IgD-negative memory B cell (primary cell): ENCODE measurements around the gene BTBD18. TPM values are rescaled to one million over a fixed set of nuclear protein-coding genes. Genes with fewer than 3 reads are reported as not detected.
"Not testable (repeated sequence)": the region's sequence is repeated elsewhere in the genome, so short reads cannot be mapped to it uniquely, and the experiment has no call there.

Source experiments
- H3K27ac Mint-ChIP-seq, 3 donors: one replicate each; pipeline ENCODE4 v1.8.0; 2020 to 2022; ENCODE audit warnings: mild to moderate bottlenecking in 3 of 3, mixed read lengths in 3 of 3, moderate library complexity in 1 of 3
- H3K27me3 Mint-ChIP-seq: one replicate; pipeline ENCODE4 v1.8.0; 2021; ENCODE audit warnings: mixed read lengths
- H3K36me3 Mint-ChIP-seq: one replicate; pipeline ENCODE4 v1.8.0; 2020; ENCODE audit warnings: mild to moderate bottlenecking, mixed read lengths
- H3K4me1 Mint-ChIP-seq, 3 donors: one replicate each; pipeline ENCODE4 v1.8.0; 2020 to 2022; ENCODE audit warnings: mixed read lengths in 3 of 3, mild to moderate bottlenecking in 1 of 3
- H3K4me3 Mint-ChIP-seq, 4 donors: one replicate each; pipeline ENCODE4 v1.8.0; 2020 to 2022; ENCODE audit warnings: mild to moderate bottlenecking in 4 of 4, mixed read lengths in 4 of 4, moderate library complexity in 3 of 4
- H3K9me3 Mint-ChIP-seq, 3 donors: one replicate each; pipeline ENCODE4 v1.8.0; 2020 to 2021; ENCODE audit warnings: mixed read lengths in 3 of 3, mild to moderate bottlenecking in 1 of 3
- polyA plus RNA-seq: library from polyadenylated mRNA; unstranded; fragments of 300-500 nt; fragmentation: Illumina TruSeq; gene quantifications from one replicate; pipeline ENCODE4 v1.2.3, GENCODE V29; 2021

The BTBD18 gene
- polyA plus RNA-seq, 1 donor from 2014 or later, result 0.23 TPM

DNA sequence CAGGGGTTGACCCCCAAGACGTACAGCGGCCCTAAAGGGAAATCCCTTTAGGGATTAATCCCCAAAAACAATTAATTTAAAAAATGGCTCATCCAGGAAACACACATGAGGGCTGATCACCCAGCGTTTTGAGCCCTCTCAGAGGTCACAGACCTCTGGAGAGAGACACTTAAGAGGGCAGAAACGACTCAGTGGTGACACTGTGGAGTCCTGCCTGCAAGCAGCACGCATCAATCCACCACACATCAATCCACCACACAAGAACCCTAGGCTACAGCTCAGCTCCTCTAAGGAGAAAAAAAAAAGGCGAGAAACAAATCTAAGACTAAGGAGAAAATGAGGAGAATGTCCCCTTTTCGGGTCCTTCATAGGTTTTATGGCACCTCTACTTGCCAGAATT, 22.8 kb downstream of the BTBD18 start:
- Mint-ChIP-seq H3K36me3 (no peaks in the 10 kb centered on the region), H3K4me3 (peak overlapping the region in 2 of 4 donors; percentile 3 to 79), H3K27me3 (no peaks in the 10 kb centered on the region), H3K27ac (peak overlapping the region in 2 of 3 donors; percentile 33 to 75), H3K4me1 (peaks cover 12 to 15% (median 12%) of the 10 kb centered on the region in 3 donors), H3K9me3 (no peaks in the 10 kb centered on the region)

DNA sequence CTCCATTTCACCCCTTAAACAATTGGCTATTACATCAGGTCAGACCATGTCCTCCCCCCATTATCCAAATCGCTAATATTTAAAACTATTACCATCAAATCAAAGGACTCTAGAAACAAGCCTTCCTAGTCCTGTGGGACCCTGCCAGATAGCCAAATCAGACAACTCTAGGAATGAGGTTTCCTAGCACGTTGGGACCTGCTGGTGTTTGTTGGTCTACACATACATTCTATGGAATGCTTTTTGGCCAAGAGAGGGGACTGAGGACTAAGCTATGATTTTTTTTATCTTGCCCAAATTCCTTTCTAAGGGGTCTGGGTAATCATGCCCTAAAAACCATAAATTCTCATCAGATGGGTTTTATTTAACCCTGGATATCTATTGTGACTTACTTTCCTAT, 24.4 kb downstream of the BTBD18 start:
- no peaks in the 10 kb centered on the region for H3K27me3 Mint-ChIP-seq
- no peaks in the 10 kb centered on the region for H3K9me3 Mint-ChIP-seq
- no peak overlapping the region for H3K4me3 Mint-ChIP-seq

DNA sequence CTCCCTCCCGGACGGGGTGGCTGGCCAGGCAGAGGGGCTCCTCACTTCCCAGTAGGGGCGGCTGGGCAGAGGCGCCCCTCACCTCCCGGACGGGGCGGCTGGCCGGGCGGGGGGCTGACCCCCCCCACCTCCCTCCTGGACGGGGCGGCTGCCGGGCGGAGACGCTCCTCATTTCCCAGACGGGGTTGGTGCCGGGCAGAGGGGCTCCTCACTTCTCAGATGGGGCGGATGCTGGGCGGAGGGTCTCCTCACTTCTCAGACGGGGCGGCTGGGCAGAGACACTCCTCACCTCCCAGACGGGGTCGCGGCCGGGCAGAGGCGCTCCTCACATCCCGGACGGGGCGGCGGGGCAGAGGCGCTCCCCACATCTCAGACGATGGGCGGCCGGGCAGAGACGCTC, 34.9 kb downstream of the BTBD18 start:
- not testable (repeated sequence) for H3K27me3 Mint-ChIP-seq, H3K4me3 Mint-ChIP-seq, H3K36me3 Mint-ChIP-seq, H3K9me3 Mint-ChIP-seq, H3K27ac Mint-ChIP-seq
- peaks cover 18 to 21% (median 20%) of the 10 kb centered on the region in 3 donors for H3K4me1 Mint-ChIP-seq

More for the DNA sequence above, 24.4 kb downstream of the BTBD18 start:
- Mint-ChIP-seq H3K36me3 (no peaks in the 10 kb centered on the region), H3K4me1 (peaks cover 12 to 15% (median 12%) of the 10 kb centered on the region in 3 donors), H3K27ac (peak overlapping the region in 1 of 3 donors; percentile 50)

DNA sequence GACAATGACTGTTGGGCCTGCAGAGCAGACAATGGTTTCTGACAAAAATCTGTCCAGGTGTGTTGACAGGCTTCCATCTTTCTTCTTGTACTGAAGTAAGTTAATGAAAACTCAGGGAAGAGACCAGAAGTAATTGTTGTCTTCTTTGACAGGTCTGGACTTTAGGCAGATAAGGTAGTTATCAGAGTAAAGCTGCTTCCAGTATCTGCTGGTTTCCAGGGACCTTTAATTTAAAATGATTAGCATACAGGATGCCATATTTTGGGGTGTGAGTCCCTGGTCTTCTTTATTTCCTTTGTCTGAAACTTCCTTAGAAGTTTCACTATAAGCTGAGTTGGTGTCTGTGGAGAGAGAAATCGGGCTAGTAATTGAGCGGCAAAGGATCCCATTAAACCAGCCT, 37.8 kb downstream of the BTBD18 start:
- H3K36me3 Mint-ChIP-seq, result no peaks in the 10 kb centered on the region
- peaks cover 0 to 1% (median 0%) of the 10 kb centered on the region in 3 donors for H3K9me3 Mint-ChIP-seq
- H3K27me3 Mint-ChIP-seq, result no peaks in the 10 kb centered on the region
- peaks cover 21 to 33% (median 25%) of the 10 kb centered on the region in 3 donors for H3K4me1 Mint-ChIP-seq
- peak overlapping the region in 2 of 3 donors; percentile 22 to 39 for H3K27ac Mint-ChIP-seq
- H3K4me3 Mint-ChIP-seq, result peak overlapping the region; percentile 91 to 99 (median 98)

DNA sequence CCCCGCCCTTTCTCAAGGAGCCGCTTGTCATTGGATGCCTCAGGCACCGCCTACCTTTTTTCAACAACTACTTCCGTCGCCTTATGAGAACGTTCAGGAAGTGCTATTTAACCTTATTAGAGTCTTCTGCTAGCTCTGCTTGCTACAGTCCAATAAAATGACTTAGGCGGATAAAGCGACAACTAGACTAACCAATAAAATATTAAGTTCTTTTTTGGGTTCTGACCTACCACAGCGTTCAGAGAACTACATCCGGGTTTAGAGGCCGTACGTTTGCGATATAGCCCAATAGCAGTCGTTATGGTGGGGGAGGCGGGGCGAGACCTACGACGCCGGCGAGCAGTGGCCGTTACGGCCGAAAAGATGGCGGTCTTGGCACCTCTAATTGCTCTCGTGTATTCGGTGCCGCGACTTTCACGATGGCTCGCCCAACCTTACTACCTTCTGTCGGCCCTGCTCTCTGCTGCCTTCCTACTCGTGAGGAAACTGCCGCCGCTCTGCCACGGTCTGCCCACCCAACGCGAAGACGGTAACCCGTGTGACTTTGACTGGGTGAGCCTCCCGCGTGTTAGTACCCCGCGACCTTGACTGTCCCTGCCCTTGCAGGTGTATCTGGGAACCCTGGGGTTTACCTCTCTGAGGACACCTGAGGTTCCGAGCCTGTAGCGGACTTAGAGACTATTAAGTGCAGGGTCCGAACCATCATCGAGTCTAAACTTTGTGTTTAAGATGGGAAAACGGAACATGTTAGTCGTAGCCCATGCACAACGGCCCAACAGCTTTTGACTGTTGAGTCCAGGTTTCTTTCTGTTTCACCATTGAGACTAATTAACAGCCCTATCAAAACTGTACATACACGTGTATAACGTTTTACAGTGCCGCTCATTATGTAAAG, 39.1 kb downstream of the BTBD18 start, which contains the start of gene TMX2:
Gene TMX2 (plus strand): TSS at position 338 of the 895 bp plus-strand sequence. CDS start 26 bp downstream, at position 364.
- Mint-ChIP-seq H3K27me3 (no peaks in the 10 kb centered on the region), H3K36me3 (no peaks in the 10 kb centered on the region), H3K9me3 (no peaks in the 10 kb centered on the region), H3K27ac (peak within 1 kb of the TSS; percentile 84 to 98 (median 96)), H3K4me1 (peaks cover 21 to 38% (median 24%) of the 10 kb centered on the region in 3 donors), H3K4me3 (peak within 1 kb of the TSS; percentile 91 to 99 (median 98))

DNA sequence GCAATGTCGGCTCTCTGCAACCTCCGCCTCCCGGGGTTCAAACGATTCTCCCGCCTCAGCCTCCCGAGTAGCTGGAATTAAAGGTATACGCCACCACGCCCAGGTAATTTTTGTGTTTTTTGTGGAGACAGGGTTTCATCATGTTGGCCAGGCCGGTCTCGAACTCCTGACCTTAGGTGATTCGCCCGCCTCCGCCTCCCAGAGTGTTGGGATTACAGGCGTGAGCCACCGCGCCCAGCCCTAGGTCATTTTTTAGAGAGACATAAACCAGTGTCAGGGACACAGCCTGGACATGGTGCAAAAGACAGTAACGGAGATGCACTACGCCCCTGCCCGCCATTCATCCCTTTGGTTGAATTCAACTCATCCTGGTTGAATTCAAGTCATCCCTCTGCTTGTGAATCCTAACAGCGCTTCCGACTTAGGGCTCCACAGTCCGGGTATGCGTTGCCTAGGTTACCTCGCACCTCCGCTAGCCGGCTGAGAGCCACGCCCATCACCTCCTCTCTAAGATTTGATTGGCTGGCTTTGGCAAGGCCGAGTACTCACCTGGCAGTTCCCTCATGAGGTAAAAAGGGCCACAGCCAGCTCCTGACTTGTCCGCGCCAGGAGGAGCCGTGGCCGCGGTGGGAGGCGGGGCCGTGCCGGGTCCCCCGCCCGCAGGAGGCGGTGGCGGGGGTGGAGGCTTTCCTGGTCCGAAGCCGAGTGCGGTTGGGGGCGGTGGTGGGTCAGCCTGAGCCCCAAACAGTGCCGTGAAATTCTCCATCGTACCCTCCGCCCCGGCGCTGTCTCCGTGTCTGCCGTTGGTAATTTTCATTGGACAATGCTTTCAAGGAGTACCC, 40.0 kb downstream of the BTBD18 start, which contains the start of gene MED19:
Gene MED19 (minus strand): TSS at position 802 of the 842 bp plus-strand sequence. CDS start 36 bp downstream, at position 766.
- H3K9me3 Mint-ChIP-seq, result no peaks in the 10 kb centered on the region
- H3K27me3 Mint-ChIP-seq, result no peaks in the 10 kb centered on the region
- peak within 1 kb of the TSS; percentile 91 to 99 (median 98) for H3K4me3 Mint-ChIP-seq
- H3K27ac Mint-ChIP-seq, result peak within 1 kb of the TSS; percentile 84 to 98 (median 96)
- H3K4me1 Mint-ChIP-seq, result peaks cover 21 to 38% (median 24%) of the 10 kb centered on the region in 3 donors
- no peaks in the 10 kb centered on the region for H3K36me3 Mint-ChIP-seq

DNA sequence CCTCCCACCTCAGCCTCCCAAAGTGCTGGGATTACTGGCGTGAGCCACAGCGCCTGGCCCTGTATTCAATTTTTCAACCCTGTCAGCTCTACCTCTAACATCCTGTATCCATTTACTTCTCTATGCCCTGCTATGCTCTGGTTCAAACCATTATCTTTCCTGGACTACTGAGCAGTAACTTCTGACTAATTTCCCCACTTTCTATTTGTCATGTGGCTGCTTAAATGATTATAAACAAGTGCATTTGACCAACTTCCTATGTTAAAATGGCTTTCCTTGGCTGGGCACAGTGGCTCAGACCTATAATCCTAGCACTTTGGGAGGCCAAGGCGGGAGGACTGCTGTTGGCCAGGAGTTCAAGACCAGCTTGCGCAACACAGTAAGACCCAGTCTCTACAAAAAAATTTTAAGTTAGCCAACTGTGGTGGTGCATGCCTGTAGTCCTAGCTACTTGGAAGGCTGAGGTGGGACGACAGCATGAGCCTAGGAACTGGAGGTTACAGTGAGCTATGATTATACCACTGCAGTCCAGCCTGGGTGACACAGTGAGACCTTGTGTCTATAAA, 41.7 kb downstream of the BTBD18 start:
- Mint-ChIP-seq H3K36me3 (no peaks in the 10 kb centered on the region), H3K4me1 (peaks cover 21 to 38% (median 24%) of the 10 kb centered on the region in 3 donors), H3K9me3 (no peaks in the 10 kb centered on the region), H3K4me3 (peak overlapping the region in 3 of 4 donors; percentile 44 to 91 (median 49)), H3K27me3 (no peaks in the 10 kb centered on the region), H3K27ac (no peak overlapping the region)

DNA sequence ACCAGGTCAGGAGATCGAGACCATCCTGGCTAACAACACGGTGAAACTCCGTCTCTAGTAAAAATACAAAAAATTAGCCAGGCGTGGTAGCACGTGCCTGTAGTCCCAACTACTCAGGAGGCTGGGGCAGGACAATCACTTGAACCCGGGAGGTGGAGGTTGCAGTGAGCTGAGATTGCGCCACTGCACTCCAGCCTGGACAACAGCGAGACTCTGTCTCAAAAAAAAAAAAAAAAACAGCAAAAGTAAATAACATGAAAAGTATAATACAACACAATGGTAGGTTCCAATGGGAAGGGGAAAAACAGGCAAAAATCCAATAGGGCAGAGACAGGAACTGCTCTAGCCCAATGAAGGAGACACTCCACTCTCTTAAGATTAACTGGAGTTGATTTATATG, 46.2 kb downstream of the BTBD18 start:
- H3K27ac Mint-ChIP-seq, H3K27me3 Mint-ChIP-seq, H3K9me3 Mint-ChIP-seq, H3K36me3 Mint-ChIP-seq: not testable (repeated sequence)
- peak overlapping the region in 1 of 4 donors; percentile 29 for H3K4me3 Mint-ChIP-seq
- peaks cover 0 to 11% (median 9%) of the 10 kb centered on the region in 3 donors for H3K4me1 Mint-ChIP-seq

DNA sequence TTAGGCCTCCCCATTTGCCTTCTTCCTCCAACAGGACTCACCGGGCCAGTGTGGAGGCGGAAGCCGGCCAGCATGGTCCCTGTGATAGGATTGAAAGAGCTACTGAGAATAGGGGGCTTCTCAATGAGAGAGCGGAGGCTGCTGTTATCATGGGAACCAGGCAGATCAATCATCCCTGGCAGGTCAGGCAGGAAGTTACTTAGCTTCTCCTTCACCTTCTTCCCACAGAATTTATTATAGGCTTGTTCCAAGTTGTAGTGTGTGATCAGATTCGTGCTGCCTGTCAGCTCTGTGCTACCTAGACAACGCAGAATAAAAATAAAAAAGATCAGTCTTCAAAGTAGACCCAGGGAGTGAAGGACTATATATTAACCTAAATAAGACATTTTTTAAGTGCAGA, 46.7 kb downstream of the BTBD18 start:
- Mint-ChIP-seq H3K36me3 (peaks cover 2% of the 10 kb centered on the region), H3K27me3 (no peaks in the 10 kb centered on the region), H3K9me3 (no peaks in the 10 kb centered on the region), H3K4me1 (peaks cover 0 to 9% (median 7%) of the 10 kb centered on the region in 3 donors), H3K27ac (peak overlapping the region in 2 of 3 donors; percentile 14 to 67), H3K4me3 (no peak overlapping the region)

DNA sequence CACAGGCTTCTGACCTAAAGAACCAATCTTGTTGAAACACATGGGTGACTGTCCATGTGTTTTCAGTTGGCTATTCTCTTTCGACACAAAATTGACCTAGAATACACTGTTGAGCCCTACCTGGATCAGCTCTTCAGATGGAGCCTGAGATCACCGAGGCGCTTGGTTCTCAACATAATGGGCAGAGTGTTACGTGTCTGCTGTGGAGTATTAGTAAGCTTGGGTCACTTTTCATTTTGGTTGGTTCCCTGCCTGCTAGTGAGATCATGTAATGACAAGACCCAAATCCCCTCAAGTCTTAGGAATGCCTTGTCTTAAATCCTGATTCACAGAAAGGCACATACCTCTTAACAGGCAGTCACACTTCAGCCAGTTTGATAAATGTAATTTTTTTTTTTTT, 48.3 kb downstream of the BTBD18 start:
- Mint-ChIP-seq H3K9me3 (no peaks in the 10 kb centered on the region), H3K36me3 (peaks cover 2% of the 10 kb centered on the region), H3K27me3 (no peaks in the 10 kb centered on the region), H3K4me3 (no peak overlapping the region), H3K27ac (no peak overlapping the region), H3K4me1 (peaks cover 0 to 4% (median 3%) of the 10 kb centered on the region in 3 donors)

DNA sequence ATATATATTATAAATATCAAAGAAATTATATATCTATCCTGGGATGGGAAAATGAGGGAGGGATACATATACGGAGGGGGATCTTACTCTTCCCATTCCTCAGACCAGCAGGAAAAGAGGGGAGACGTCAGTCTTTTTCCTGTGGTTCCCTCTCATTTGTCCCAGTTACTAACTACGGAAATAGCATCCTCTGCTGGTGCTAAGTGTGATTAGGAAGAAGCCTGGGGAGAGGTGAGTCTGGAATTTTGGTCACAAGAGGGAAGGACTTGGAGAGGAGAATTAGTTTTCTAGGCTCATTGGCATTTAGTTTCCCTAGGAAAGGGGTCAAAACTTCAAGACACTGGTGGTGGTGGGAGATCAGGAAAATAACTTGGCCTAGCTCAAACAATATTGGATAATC, 51.2 kb downstream of the BTBD18 start:
- Mint-ChIP-seq H3K36me3 (peaks cover 4% of the 10 kb centered on the region), H3K4me3 (no peak overlapping the region), H3K4me1 (peaks cover 0 to 2% (median 0%) of the 10 kb centered on the region in 3 donors), H3K9me3 (no peaks in the 10 kb centered on the region), H3K27me3 (no peaks in the 10 kb centered on the region), H3K27ac (peak overlapping the region in 1 of 3 donors; percentile 71)

DNA sequence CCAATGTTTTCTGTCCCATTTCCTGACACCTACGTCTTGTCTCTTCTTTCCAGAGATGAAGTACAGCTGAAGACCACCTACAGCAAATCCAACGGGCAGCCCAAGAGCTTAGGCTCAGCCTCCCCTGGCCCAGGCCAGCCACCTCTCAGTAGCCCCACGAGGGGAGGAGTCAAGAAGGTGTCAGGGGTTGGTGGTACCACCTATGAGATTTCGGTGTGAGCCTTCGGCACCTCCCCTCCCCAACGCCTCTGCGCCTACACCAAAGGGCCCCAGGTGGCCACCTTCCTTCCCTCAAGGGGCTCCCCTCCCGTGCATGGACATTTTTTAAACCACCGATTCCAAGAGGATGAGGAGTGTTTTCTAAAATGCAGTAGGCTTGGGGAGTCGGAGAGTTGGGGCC, 51.8 kb downstream of the BTBD18 start:
- Mint-ChIP-seq H3K27me3 (no peaks in the 10 kb centered on the region), H3K9me3 (no peaks in the 10 kb centered on the region), H3K4me3 (no peak overlapping the region), H3K27ac (peak overlapping the region in 1 of 3 donors; percentile 8), H3K36me3 (peaks cover 4% of the 10 kb centered on the region), H3K4me1 (peaks cover 0 to 2% (median 0%) of the 10 kb centered on the region in 3 donors)

DNA sequence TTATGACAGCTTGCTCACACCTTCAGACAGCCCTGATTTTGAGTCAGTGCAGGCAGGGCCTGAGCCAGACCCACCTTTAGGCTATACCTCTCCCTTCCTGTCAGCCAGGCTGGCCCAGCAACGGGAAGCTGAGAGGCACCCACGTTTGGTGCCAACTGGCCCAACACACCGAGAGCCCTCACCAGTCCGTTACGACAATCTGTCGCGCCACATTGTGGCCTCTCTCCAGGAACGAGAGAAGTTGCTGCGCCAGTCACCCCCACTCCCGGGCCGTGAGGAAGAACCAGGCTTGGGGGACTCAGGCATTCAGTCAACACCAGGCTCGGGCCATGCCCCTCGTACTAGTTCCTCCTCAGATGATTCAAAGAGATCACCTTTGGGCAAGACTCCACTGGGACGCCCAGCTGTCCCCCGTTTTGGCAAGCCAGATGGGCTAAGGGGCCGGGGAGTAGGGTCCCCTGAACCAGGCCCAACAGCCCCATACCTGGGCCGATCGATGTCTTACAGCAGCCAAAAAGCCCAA, 52.7 kb downstream of the BTBD18 start:
- Mint-ChIP-seq H3K27me3 (no peaks in the 10 kb centered on the region), H3K4me1 (peaks cover 0 to 2% (median 0%) of the 10 kb centered on the region in 3 donors), H3K9me3 (no peaks in the 10 kb centered on the region), H3K4me3 (no peak overlapping the region), H3K27ac (peak overlapping the region in 1 of 3 donors; percentile 8), H3K36me3 (peaks cover 4% of the 10 kb centered on the region)
